ENCODE measurements around the gene GNG5.
A peak's percentile ranks its signal among the peaks of the same experiment; 100 is the strongest.
"Not testable (repeated sequence)": the region's sequence is repeated elsewhere in the genome, so short reads cannot be mapped to it uniquely, and the experiment has no call there.

The GNG5 gene

GRCh38 chr1:84488107-84488506 is 18.3 kb downstream of the GNG5 start:
- DNase-seq (ENCODE audit: low read depth): no peak

GRCh38 chr1:84481317-84481716 is 25.1 kb downstream of the GNG5 start:
- no peak for DNase-seq (ENCODE audit: low read depth)

GRCh38 chr1:84480650-84481049 is 25.7 kb downstream of the GNG5 start:
- DNase-seq (ENCODE audit: low read depth): no peak

GRCh38 chr1:84479998-84480397 is 26.4 kb downstream of the GNG5 start:
- DNase-seq (ENCODE audit: low read depth): no peak

GRCh38 chr1:84478876-84479868 is 27.2 kb downstream of the GNG5 start, which contains the start of gene RPF1:
Gene RPF1 (plus strand): TSS chr1:84479266. CDS start chr1:84479282, 16 bp downstream.
- DNase-seq (ENCODE audit: low read depth): peak; percentile 53

GRCh38 chr1:84476225-84476624 is 30.2 kb downstream of the GNG5 start:
- DNase-seq (ENCODE audit: low read depth): no peak

GRCh38 chr1:84467298-84467697 is 39.1 kb downstream of the GNG5 start:
- DNase-seq (ENCODE audit: low read depth): no peak

GRCh38 chr1:84462118-84462517 is 44.3 kb downstream of the GNG5 start:
- no peak for DNase-seq (ENCODE audit: low read depth)

GRCh38 chr1:84452436-84452835 is 53.9 kb downstream of the GNG5 start:
- DNase-seq (ENCODE audit: low read depth): no peak

- DNase-seq (ENCODE audit: low read depth): no peak
Measured at GRCh38 chr1:84450910-84451309, 55.5 kb downstream of the GNG5 start.

GRCh38 chr1:84448704-84449103 is 57.7 kb downstream of the GNG5 start:
- not testable (repeated sequence) for DNase-seq (ENCODE audit: low read depth)
